Measurements from ENCODE around the gene DNAJC1.

- no peak for TF ChIP-seq POLR2AphosphoS5 (IDR thresholded peaks at IDR 0.05; ENCODE audit: borderline replicate concordance, low read depth, low read length)
- TF ChIP-seq EZH2 (IDR thresholded peaks at IDR 0.05), result no peak
- TF ChIP-seq FOXP2 (optimal IDR thresholded peaks at IDR 0.05; ENCODE audit: control extremely low read depth, extremely low read length, insufficient read depth), result no peak
Observed at GRCh38 chr10:21814866-21815265, 188.7 kb downstream of the DNAJC1 start.
